Trophoblast cell (in vitro differentiated cells and primary cell): ENCODE data around the gene COX20. TPM values are rescaled to one million over a fixed set of nuclear protein-coding genes. Genes with fewer than 3 reads are reported as not detected.

Experiments used
- DNase-seq, 2 donors: peaks; one replicate each; pipeline ENCODE4 v3.0.0-alpha.2; 2016
- H2AFZ ChIP-seq: 2 replicates; pipeline ENCODE4 v1.6.1; 2013; ENCODE audit warnings: low read length, moderate library complexity, mild to moderate bottlenecking; ENCODE audit not compliant: insufficient read depth, poor library complexity
- H2AK5ac ChIP-seq: 2 replicates; pipeline ENCODE4 v1.6.1; 2013; ENCODE audit warnings: mild to moderate bottlenecking, low read length
- H2BK120ac ChIP-seq: 2 replicates; pipeline ENCODE4 v1.6.1; 2013; ENCODE audit warnings: low read length, mild to moderate bottlenecking, moderate library complexity; ENCODE audit not compliant: insufficient read depth, poor library complexity
- H2BK12ac ChIP-seq: 2 replicates; pipeline ENCODE4 v1.6.1; 2013; ENCODE audit warnings: mild to moderate bottlenecking, low read length, moderate library complexity
- H2BK5ac ChIP-seq: 2 replicates; pipeline ENCODE4 v1.6.1; 2013; ENCODE audit warnings: low read length, low read depth, moderate library complexity, mild to moderate bottlenecking; ENCODE audit not compliant: poor library complexity
- H3K14ac ChIP-seq: 2 replicates; pipeline ENCODE4 v1.6.1; 2013; ENCODE audit warnings: mild to moderate bottlenecking, low read length
- H3K18ac ChIP-seq: 2 replicates; pipeline ENCODE4 v1.6.1; 2013; ENCODE audit warnings: mild to moderate bottlenecking, low read length
- H3K23ac ChIP-seq: 2 replicates; pipeline ENCODE4 v1.6.1; 2013; ENCODE audit warnings: low read length
- H3K27ac ChIP-seq: 2 replicates; pipeline ENCODE4 v1.5.1; 2013; ENCODE audit warnings: low read depth, mild to moderate bottlenecking, inconsistent platforms, low read length, moderate library complexity
- H3K27me3 ChIP-seq: 2 replicates; pipeline ENCODE4 v1.6.1; 2013; ENCODE audit warnings: inconsistent platforms, mild to moderate bottlenecking, low read length, moderate library complexity; ENCODE audit not compliant: insufficient read depth
- H3K36me3 ChIP-seq, 2 experiments: 1 replicate in 1 of 2; 2 replicates in 1 of 2; pipeline ENCODE4 v1.6.1; 2013; ENCODE audit warnings: low read length in 2 of 2, mild to moderate bottlenecking in 2 of 2, moderate library complexity in 1 of 2; ENCODE audit not compliant: insufficient read depth in 2 of 2, control insufficient read depth in 1 of 2
- H3K4ac ChIP-seq: 2 replicates; pipeline ENCODE4 v1.6.1; 2013; ENCODE audit warnings: low read depth, mild to moderate bottlenecking, low read length, moderate library complexity
- H3K4me1 ChIP-seq, 2 experiments: 1 replicate in 1 of 2; 2 replicates in 1 of 2; pipeline ENCODE4 v1.6.1; 2013; ENCODE audit warnings: low read length in 2 of 2, mild to moderate bottlenecking in 2 of 2, moderate library complexity in 1 of 2; ENCODE audit not compliant: insufficient read depth in 2 of 2, control insufficient read depth in 1 of 2
- H3K4me2 ChIP-seq: 2 replicates; pipeline ENCODE4 v1.6.1; 2013; ENCODE audit warnings: inconsistent platforms, mild to moderate bottlenecking, low read length, moderate library complexity
- H3K4me3 ChIP-seq: 2 replicates; pipeline ENCODE4 v1.5.1; 2013; ENCODE audit warnings: mild to moderate bottlenecking, low read depth, low read length, inconsistent platforms
- H3K79me1 ChIP-seq: one replicate; pipeline ENCODE4 v1.6.1; 2013; ENCODE audit warnings: low read length
- H3K79me2 ChIP-seq: 2 replicates; pipeline ENCODE4 v1.6.1; 2013; ENCODE audit warnings: low read length, mild to moderate bottlenecking; ENCODE audit not compliant: control insufficient read depth, insufficient read depth, poor library complexity
- H3K9ac ChIP-seq: 2 replicates; pipeline ENCODE4 v1.6.1; 2013; ENCODE audit warnings: mild to moderate bottlenecking, low read length
- H3K9me3 ChIP-seq: 2 replicates; pipeline ENCODE4 v1.6.1; 2013; ENCODE audit warnings: low read depth, mild to moderate bottlenecking, control low read depth, inconsistent platforms, low read length; ENCODE audit not compliant: insufficient read depth
- H4K12ac ChIP-seq: 2 replicates; pipeline ENCODE4 v1.6.1; 2013; ENCODE audit warnings: low read depth, mild to moderate bottlenecking, low read length, moderate library complexity
- H4K8ac ChIP-seq: 2 replicates; pipeline ENCODE4 v1.6.1; 2013; ENCODE audit warnings: low read depth, mild to moderate bottlenecking, low read length, moderate library complexity
- H4K91ac ChIP-seq: one replicate; pipeline ENCODE4 v1.6.1; 2013; ENCODE audit warnings: low read depth, mild to moderate bottlenecking, low read length, moderate library complexity
- WGBS: extraction: QIAGEN DNeasy Blood & Tissue Kit; methylation state at CpG from one replicate; pipeline ENCODE4 v1.1.7; 2013; ENCODE audit warnings: missing lambda C conversion rate; ENCODE audit not compliant: insufficient read length, insufficient coverage; ENCODE audit errors: extremely low coverage; 5-methylcytosine and 5-hydroxymethylcytosine counted together
- polyA plus RNA-seq: library from polyadenylated mRNA; stranded (reverse); fragments of 200-250 nt; gene quantifications from 2 replicates; pipeline ENCODE4 v1.2.3, GENCODE V29; 2013

Gene COX20
- polyA plus RNA-seq: 97.6 and 104 TPM in 2 replicates

- Histone ChIP-seq H3K79me1 (peaks cover 21% of the 10 kb centered on the region), H3K14ac (peak within 1 kb of the TSS; percentile 98), H3K9ac (peak within 1 kb of the TSS; percentile 98), H3K18ac (peak within 1 kb of the TSS; percentile 96), H3K79me2 (peaks cover 6% of the 10 kb centered on the region), H4K91ac (peak within 1 kb of the TSS; percentile 95), H3K36me3 (peaks cover 0 to 6% of the 10 kb centered on the region in 2 experiments), H2AFZ (peak within 1 kb of the TSS; percentile 93), H2AK5ac (peak within 1 kb of the TSS; percentile 77), H2BK120ac (peak within 1 kb of the TSS; percentile 97), H3K4ac (peak within 1 kb of the TSS; percentile 94), H3K27me3 (no peaks in the 10 kb centered on the region), H3K23ac (no peak within 1 kb of the TSS), H3K4me1 (no peaks in the 10 kb centered on the region), H2BK5ac (peak within 1 kb of the TSS; percentile 97), H2BK12ac (no peak within 1 kb of the TSS), H4K12ac (peak within 1 kb of the TSS; percentile 98), H3K9me3 (no peaks in the 10 kb centered on the region), H4K8ac (peak within 1 kb of the TSS; percentile 98), H3K27ac (peak within 1 kb of the TSS; percentile 100), H3K4me2 (peak within 1 kb of the TSS; percentile 82), H3K4me3 (peak within 1 kb of the TSS; percentile 92)
- peak; percentile 84 to 91 for DNase-seq
- no CpG with 5 or more reads among the region's 77 CpGs for WGBS
These were observed at the start of gene COX20 for GRCh38 chr1:244835276-244836134. Gene COX20 (plus strand): TSS chr1:244835658. CDS start chr1:244835715, 57 bp downstream.

DNA sequence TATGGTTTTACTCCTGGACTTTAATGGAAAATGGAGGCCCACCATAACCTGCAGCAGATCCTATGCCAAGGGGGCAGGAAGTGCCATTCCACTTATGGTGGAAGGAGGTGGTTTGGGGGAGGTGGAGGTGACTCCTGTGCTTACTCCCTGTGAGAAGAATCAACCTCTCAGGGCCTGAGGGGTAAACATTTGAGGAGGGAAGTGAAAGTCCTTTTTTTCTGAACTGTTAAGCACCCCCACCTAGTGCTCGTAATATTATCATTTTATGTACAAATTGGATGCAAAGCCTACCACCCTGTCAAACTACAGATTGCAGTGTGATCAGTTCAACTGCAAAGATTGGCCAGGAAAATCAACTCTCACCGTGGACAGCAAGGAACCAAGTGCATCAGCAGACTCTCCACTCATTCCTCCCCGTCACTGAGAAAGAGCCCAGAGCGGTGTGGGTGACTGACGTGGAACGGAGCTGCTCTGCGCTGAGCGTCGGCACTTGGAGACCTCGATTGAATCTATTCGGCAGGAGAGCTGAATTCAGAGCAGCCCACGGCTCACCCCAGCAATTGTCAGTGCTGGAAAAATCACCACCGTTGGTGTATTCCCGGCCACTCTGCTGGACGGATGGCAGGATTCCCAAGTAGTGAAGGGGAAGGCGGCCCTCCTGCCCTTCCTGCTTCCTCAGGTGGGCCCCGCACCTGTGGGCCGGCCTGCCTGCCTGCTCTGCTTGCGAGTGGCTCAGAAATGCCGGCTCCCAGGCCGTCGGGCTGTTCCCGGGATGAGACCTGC lies 46.8 kb upstream of the COX20 start:
- no peak overlapping the region for H4K12ac ChIP-seq
- no peak overlapping the region for H2BK120ac ChIP-seq
- no peak overlapping the region for H3K27ac ChIP-seq
- no CpG with 5 or more reads among the region's 23 CpGs for WGBS
- no peaks in the 10 kb centered on the region for H3K27me3 ChIP-seq
- H2AK5ac ChIP-seq: no peak overlapping the region
- H3K14ac ChIP-seq: no peak overlapping the region
- H2BK12ac ChIP-seq: no peak overlapping the region
- no peak overlapping the region for H3K4me2 ChIP-seq
- no peak overlapping the region for H3K18ac ChIP-seq
- no peak overlapping the region for H3K23ac ChIP-seq
- no peaks in the 10 kb centered on the region for H3K79me2 ChIP-seq
- no peak overlapping the region for H3K9ac ChIP-seq
- H3K4ac ChIP-seq: no peak overlapping the region
- no peaks in the 10 kb centered on the region for H3K4me1 ChIP-seq
- H3K9me3 ChIP-seq: no peaks in the 10 kb centered on the region
- no peak overlapping the region for H3K4me3 ChIP-seq
- H2AFZ ChIP-seq: no peak overlapping the region
- no peak overlapping the region for H4K8ac ChIP-seq
- no peaks in the 10 kb centered on the region for H3K79me1 ChIP-seq
- no peak for DNase-seq
- H2BK5ac ChIP-seq: no peak overlapping the region
- no peak overlapping the region for H4K91ac ChIP-seq
- H3K36me3 ChIP-seq: no peaks in the 10 kb centered on the region

- H3K79me1 ChIP-seq: no peaks in the 10 kb centered on the region
- H3K27ac ChIP-seq: no peak overlapping the region
- H3K36me3 ChIP-seq: no peaks in the 10 kb centered on the region
- H3K4ac ChIP-seq: no peak overlapping the region
- no peak overlapping the region for H3K23ac ChIP-seq
- H3K4me1 ChIP-seq: no peaks in the 10 kb centered on the region
- no peak overlapping the region for H2AFZ ChIP-seq
- H3K27me3 ChIP-seq: no peaks in the 10 kb centered on the region
- no peak overlapping the region for H3K14ac ChIP-seq
- no peak overlapping the region for H3K4me3 ChIP-seq
- no peak overlapping the region for H4K8ac ChIP-seq
- no peak overlapping the region for H2AK5ac ChIP-seq
- H3K4me2 ChIP-seq: no peak overlapping the region
- H2BK5ac ChIP-seq: no peak overlapping the region
- no peak for DNase-seq
- no peaks in the 10 kb centered on the region for H3K9me3 ChIP-seq
- no peak overlapping the region for H3K9ac ChIP-seq
- H4K91ac ChIP-seq: no peak overlapping the region
- no peak overlapping the region for H2BK12ac ChIP-seq
- H2BK120ac ChIP-seq: no peak overlapping the region
- no peak overlapping the region for H3K18ac ChIP-seq
- no peaks in the 10 kb centered on the region for H3K79me2 ChIP-seq
- no CpG with 5 or more reads among the region's 4 CpGs for WGBS
- no peak overlapping the region for H4K12ac ChIP-seq
These were observed 46.2 kb upstream of the COX20 start for GRCh38 chr1:244789276-244789580.

GRCh38 chr1:244789731-244790130 lies 45.7 kb upstream of the COX20 start:
- no CpG with 5 or more reads among the region's 4 CpGs for WGBS

More at GRCh38 chr1:244789731-244790130, 45.7 kb upstream of the COX20 start:
- H3K27ac ChIP-seq: no peak overlapping the region
- H3K9me3 ChIP-seq: no peaks in the 10 kb centered on the region
- no peak overlapping the region for H3K4ac ChIP-seq
- no peaks in the 10 kb centered on the region for H3K79me1 ChIP-seq
- H4K91ac ChIP-seq: no peak overlapping the region
- H2AK5ac ChIP-seq: no peak overlapping the region
- DNase-seq: no peak
- no peak overlapping the region for H4K12ac ChIP-seq
- H2BK5ac ChIP-seq: no peak overlapping the region
- H2AFZ ChIP-seq: no peak overlapping the region
- peak overlapping the region; percentile 21 for H3K9ac ChIP-seq
- H3K79me2 ChIP-seq: no peaks in the 10 kb centered on the region
- H3K27me3 ChIP-seq: no peaks in the 10 kb centered on the region
- H3K18ac ChIP-seq: no peak overlapping the region
- no peaks in the 10 kb centered on the region for H3K4me1 ChIP-seq
- no peaks in the 10 kb centered on the region for H3K36me3 ChIP-seq
- H3K4me3 ChIP-seq: no peak overlapping the region
- H3K14ac ChIP-seq: no peak overlapping the region
- H3K23ac ChIP-seq: no peak overlapping the region
- H4K8ac ChIP-seq: no peak overlapping the region
- H3K4me2 ChIP-seq: no peak overlapping the region
- H2BK12ac ChIP-seq: no peak overlapping the region
- H2BK120ac ChIP-seq: no peak overlapping the region
